Measurements from ENCODE around the gene PRIMA1.

The PRIMA1 gene

GRCh38 chr14:93789228-93790130 lies 1.2 kb upstream of the PRIMA1 start:
- H3K27ac ChIP-seq (ENCODE audit: low read depth, low read length): no peak overlapping the region
- H3F3A ChIP-seq (ENCODE audit: insufficient read depth): no peaks in the 10 kb centered on the region
- H3K4me3 ChIP-seq (ENCODE audit: insufficient read depth, low read length, poor library complexity, severe bottlenecking): no peak overlapping the region
- H3K9me2 ChIP-seq (replicated peaks; ENCODE audit: insufficient read depth, low read length): no peaks in the 10 kb centered on the region
- no peaks in the 10 kb centered on the region for H3K9me3 ChIP-seq (ENCODE audit: insufficient read depth, low read length)
- H2AFZ ChIP-seq (ENCODE audit: low read depth, low read length, severe bottlenecking): no peak overlapping the region
- H3K36me3 ChIP-seq (ENCODE audit: low read length): no peaks in the 10 kb centered on the region
- no peaks in the 10 kb centered on the region for H4K20me1 ChIP-seq (ENCODE audit: low read depth, low read length)
- no peak overlapping the region for H3K4me2 ChIP-seq (ENCODE audit: low read depth, low read length, poor library complexity, severe bottlenecking)
- H3K27me3 ChIP-seq (ENCODE audit: low read length): no peaks in the 10 kb centered on the region; the same call in 1 of the 2 replicates
- TF ChIP-seq CTCF (IDR thresholded peaks at IDR 0.05; ENCODE audit: insufficient read depth, low read length, poor library complexity, severe bottlenecking) (no peak), EZH2phosphoT487 (conservative IDR thresholded peaks at IDR 0.05; ENCODE audit: low read length) (no peak)
- no peaks in the 10 kb centered on the region for H3K79me2 ChIP-seq (ENCODE audit: insufficient read depth, low read length)
- no peak overlapping the region for H3K9ac ChIP-seq (ENCODE audit: low read length)

- H4K20me1 ChIP-seq (ENCODE audit: low read depth, low read length): no peaks in the 10 kb centered on the region
- H2AFZ ChIP-seq (ENCODE audit: low read depth, low read length, severe bottlenecking): no peak overlapping the region
- H3K27me3 ChIP-seq (ENCODE audit: low read length): no peaks in the 10 kb centered on the region; the same call in 1 of the 2 replicates
- no peaks in the 10 kb centered on the region for H3K9me3 ChIP-seq (ENCODE audit: insufficient read depth, low read length)
- no peak overlapping the region for H3K27ac ChIP-seq (ENCODE audit: low read depth, low read length)
- H3K79me2 ChIP-seq (ENCODE audit: insufficient read depth, low read length): no peaks in the 10 kb centered on the region
- no peaks in the 10 kb centered on the region for H3F3A ChIP-seq (ENCODE audit: insufficient read depth)
- no peaks in the 10 kb centered on the region for H3K9me2 ChIP-seq (replicated peaks; ENCODE audit: insufficient read depth, low read length)
- no peaks in the 10 kb centered on the region for H3K36me3 ChIP-seq (ENCODE audit: low read length)
- H3K4me3 ChIP-seq (ENCODE audit: insufficient read depth, low read length, poor library complexity, severe bottlenecking): no peak overlapping the region
- no peak overlapping the region for H3K4me2 ChIP-seq (ENCODE audit: low read depth, low read length, poor library complexity, severe bottlenecking)
- TF ChIP-seq CTCF (IDR thresholded peaks at IDR 0.05; ENCODE audit: insufficient read depth, low read length, poor library complexity, severe bottlenecking) (no peak), EZH2phosphoT487 (conservative IDR thresholded peaks at IDR 0.05; ENCODE audit: low read length) (no peak)
- no peak overlapping the region for H3K9ac ChIP-seq (ENCODE audit: low read length)
These were observed 400 bp upstream of the PRIMA1 start for GRCh38 chr14:93788543-93789227.

GRCh38 chr14:93787465-93788292 lies 606 bp downstream of the PRIMA1 start:
- H2AFZ ChIP-seq (ENCODE audit: low read depth, low read length, severe bottlenecking): no peak overlapping the region
- H3F3A ChIP-seq (ENCODE audit: insufficient read depth): no peaks in the 10 kb centered on the region
- no peaks in the 10 kb centered on the region; the same call in 1 of the 2 replicates for H3K27me3 ChIP-seq (ENCODE audit: low read length)
- H3K36me3 ChIP-seq (ENCODE audit: low read length): no peaks in the 10 kb centered on the region
- H3K9me2 ChIP-seq (replicated peaks; ENCODE audit: insufficient read depth, low read length): no peaks in the 10 kb centered on the region
- H3K9me3 ChIP-seq (ENCODE audit: insufficient read depth, low read length): no peaks in the 10 kb centered on the region
- no peak overlapping the region for H3K27ac ChIP-seq (ENCODE audit: low read depth, low read length)
- H3K9ac ChIP-seq (ENCODE audit: low read length): no peak overlapping the region
- no peaks in the 10 kb centered on the region for H4K20me1 ChIP-seq (ENCODE audit: low read depth, low read length)
- H3K4me3 ChIP-seq (ENCODE audit: insufficient read depth, low read length, poor library complexity, severe bottlenecking): no peak overlapping the region
- no peak overlapping the region for H3K4me2 ChIP-seq (ENCODE audit: low read depth, low read length, poor library complexity, severe bottlenecking)
- TF ChIP-seq EZH2phosphoT487 (conservative IDR thresholded peaks at IDR 0.05; ENCODE audit: low read length) (no peak), CTCF (IDR thresholded peaks at IDR 0.05; ENCODE audit: insufficient read depth, low read length, poor library complexity, severe bottlenecking) (no peak)
- H3K79me2 ChIP-seq (ENCODE audit: insufficient read depth, low read length): no peaks in the 10 kb centered on the region
